Femur (tissue), 1 donor: ENCODE measurements around the gene GRAMD1A.
"Not testable (repeated sequence)": the region's sequence is repeated elsewhere in the genome, so short reads cannot be mapped to it uniquely, and the experiment has no call there.

Source experiments
- DNase-seq: peaks from one replicate; pipeline ENCODE4 v3.0.0-alpha.2; 2017

GRAMD1A gene

DNA sequence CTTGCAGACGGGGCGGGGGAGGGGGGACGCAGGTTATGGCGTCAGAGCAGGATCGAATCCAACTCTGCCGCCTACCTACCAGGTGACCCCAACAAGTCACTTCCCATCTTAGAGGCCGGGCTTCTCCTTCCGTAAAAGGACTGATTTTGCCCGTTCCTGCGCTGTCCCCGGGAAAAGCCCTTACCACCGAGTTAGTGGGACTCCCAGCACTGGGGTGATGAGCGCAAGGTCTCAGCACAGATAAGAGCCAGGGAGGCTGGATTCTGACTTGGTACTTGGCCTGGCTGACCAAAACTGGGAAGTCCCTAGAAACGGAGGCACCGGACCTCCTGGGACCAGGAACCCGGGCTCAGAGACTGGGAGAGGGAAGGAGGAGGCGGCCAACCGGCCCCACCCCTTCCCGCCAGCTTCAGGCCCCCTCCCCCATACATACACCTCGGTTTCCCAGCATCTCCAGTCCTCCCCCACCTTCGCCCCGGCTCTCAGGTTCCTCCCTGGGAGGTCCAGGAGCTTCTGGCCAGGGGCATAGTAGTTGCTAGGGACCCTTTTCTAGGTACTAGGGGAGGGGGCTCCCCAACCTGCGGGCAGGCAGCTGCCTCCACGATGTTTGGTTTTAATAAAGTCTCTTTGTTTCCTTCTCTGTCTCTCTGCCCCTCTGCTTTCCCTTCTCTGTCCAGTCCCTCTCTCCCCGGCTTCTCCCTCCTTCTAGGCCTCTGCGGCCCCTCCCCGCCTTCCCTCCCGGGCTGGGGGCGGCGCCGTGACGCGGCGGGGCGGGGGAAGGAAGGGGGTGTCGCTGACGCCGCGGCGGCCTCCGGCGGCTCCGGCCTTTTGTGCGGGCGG lies at the start of gene GRAMD1A:
Gene GRAMD1A, plus strand, starts transcription at position 826 of the 840 bp plus-strand sequence. CDS start 156 bp downstream, outside the sequence.
- peak; percentile 93 for DNase-seq

DNA sequence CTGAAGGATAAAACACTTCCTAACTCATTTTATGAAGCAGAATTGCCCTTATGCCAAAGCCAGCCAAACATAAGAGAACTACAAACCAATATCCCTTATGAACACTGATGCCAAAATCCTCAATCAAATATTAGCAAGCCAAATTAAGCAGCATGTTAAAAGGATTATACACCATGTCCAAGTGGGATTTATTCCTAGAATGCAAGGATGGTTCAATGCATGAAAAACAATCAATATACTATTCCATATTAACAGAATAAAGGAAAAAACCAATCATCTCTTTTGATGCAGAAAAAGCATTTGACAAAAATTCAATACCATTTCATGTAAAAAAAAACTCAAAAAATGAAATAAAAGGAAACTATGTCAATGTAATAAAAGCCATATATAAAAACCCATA lies 47.0 kb upstream of the GRAMD1A start:
- DNase-seq, result no peak

DNA sequence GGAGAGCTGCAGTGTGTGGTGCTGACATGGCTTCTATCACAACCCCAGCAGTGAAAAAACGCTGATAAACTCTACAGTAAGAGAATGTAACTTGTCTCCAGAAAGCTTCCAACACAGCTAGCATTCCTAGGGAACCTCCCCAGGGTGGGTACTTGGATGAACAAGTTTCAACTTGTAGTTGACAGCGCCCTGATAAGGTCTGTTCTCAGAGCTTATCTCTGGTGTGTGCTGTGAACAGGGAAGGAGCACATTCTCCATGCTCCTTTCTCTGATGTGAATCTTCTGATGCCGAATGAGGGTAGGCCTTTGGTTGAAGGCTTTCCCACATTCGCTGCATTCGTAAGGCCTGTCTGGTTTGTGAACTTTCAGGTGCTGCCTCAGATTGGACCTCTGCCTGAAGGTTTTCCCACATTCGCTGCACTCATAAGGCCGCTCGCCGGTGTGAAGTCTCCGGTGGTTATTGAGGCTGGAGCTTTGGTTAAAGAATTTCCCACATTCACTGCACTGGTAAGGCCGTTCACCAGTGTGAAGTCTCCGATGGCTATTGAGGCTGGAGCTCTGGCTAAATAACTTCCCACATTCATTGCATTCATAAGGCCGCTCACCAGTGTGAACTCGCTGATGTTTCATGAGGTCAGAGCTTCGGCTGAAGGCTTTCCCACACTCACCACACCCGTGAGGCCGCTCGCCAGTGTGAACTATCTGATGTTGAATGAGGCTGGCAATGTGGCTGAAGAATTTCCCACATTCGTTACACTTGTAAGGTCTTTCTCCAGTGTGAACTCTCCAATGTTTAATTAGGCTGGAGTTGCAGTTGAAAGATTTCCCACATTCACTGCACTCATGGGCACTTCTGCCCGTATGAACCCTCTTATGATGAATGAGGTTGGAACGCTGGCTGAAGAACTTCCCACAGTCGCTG lies 42.0 kb upstream of the GRAMD1A start:
- no peak for DNase-seq

DNA sequence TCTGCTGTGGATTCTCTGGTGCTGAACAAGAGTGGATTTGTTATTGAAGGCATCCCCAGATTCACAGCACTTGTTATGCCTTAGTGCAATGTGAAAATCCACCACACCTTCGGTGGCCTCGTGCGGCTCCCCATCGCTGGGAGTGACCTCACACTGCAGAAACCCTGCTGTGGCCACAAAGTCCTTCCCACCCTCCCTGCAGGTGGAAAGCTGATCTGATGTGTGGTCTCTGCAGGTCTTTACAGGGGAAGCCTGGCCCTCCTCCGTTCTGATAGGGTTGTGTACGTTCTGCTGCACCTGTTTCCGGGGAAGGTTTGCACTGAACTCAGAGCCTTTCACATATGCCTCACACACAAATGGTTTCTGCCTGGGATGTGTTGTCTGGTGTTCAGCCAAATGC lies 41.1 kb upstream of the GRAMD1A start:
- no peak for DNase-seq

DNA sequence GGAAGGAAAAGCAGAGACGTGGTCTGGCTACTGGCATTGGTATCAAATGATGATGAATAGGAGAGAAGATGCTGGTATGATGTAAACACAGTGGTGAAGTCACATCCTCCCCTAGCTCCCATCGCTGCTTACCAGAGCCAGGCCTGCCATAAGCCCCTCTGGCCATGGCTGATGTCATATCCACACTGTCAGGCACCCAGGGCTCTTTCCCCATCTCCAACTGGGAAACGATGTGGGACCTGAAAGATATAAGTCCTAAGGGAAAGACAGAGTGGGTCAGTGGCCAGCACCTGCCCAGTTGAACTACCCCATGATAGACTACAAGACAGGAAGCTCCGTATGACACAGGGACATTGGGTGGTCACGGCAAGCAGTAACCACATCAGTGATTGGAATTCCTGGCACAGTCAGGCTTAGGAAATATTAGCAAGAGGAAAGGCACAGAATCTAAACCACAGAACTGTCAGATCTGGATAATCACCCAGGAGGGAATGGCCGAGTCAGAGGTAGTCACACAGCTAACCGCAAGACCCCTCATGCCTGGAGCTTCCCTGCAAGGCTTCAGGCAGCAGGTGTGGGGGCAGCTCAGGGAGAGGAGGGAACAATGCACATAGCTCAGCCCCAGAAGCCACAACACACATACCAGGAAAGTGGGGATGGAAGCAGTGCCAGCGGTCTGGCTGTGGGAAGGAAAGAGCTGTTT lies 39.9 kb upstream of the GRAMD1A start:
- DNase-seq, result no peak

DNA sequence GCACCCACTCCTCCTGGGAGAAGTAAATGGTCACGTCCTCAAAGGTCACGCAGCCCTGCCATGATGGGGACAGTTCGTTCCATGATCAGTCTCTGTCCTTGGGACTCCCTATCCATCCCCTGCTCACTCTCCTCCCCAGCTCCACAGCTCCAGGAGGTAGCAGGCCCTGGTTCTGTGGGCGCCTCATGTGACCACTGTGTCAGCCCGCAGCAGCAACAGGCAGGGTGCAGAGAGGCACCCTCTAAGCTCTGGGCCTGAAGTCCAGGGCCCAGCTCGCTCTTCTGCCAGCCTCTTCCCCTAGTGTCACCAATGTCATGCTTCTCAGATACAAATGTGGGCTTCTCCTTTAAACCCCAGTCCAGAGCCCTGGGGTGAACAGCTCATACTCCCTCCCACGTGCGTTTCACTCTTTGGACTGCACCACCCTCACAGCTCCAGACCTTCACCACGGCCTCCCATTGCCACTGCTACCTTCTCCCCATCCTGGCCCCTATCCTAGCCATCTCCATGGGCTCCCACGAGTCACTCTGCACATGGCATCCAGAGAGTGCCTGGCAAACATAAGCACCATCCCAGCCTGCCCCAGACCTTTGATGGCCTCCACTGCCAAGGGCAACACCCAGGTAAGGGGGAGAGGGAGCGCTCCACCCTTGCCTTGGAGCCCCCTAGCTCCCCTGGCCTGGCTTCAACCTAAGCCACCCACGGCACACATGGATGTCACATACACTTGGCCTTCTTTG lies 39.0 kb upstream of the GRAMD1A start:
- DNase-seq, result no peak

DNA sequence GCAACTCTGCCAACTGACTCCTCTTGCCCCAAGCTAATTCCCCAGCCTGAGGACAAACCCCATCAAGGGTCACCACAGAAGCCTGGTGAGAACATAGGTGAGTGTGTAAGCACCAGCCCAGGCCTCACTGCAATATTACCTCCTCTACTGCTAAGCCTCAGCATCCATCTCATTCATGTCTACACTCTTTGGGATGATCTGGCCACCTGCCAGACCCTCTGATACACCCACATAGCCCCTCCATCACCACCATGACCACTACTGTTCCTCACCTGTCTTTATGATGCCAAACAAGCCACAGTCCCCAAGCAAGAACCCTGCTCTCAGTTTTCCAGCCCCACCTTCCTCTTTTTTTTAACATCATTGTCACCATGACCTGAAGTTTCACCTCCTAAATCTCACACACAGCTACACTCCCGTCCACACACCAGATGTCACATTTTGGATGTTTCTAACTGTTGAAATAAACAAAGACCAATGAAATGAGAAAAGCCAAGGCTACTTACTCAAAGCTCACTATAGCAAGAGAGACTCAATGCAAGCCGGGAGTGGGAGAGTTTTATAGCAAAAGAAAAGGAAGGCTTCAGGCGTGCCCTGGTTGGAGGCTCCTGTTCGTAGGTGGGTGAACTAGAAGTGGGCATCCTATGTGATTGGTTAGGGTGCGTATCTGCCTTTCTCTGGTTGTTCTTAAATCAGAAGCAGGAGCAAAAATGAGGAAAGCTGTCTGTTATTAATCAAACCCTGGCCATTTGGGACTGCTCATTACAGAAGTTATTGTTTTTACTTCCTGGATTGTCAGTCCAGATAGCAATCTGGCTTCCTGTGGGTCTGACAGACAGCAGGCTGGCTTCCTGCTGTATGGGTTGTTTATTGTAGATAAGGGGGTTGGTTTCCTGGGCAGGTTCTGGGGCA lies 38.1 kb upstream of the GRAMD1A start:
- DNase-seq, result no peak

DNA sequence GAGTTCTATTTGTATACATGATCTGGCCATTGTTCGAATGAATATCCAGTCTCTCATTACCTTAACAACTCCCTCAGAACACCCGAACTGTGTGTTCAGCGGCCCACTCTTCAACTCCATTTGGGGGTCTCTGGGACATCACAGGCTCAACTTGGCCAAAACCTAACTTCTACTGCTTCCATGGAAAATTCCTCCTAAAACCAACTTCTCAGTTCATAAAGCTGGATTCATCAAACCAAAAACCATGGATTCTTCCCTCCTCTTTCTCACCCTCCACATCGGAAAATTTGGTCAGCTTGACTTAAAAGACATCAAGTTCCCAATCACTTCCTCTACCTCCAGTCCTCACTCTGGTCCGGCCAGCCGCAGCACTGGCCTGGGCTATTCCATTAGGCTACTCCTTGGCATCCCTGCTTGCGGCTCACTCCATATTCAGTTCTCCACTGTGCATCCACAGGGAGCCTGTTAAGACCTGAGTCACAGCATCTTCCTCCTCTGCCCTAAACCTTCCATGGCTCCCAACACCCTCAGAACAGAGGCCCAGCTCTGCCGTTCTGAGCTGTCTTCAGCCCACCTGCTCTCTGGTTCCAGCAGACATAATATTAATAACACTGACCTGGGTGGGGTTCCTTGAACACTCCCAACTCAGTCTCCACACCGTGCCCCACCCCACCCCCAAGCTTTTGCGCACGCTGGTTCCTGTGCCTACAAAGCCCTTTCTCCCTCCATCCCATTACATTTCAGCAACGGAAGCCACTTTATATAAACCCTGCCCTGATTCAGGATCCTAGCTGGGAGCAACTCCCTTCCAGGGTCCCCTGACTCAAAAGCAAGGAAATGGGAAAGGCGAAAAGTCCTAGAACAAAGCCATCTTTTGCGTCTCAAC lies 37.2 kb upstream of the GRAMD1A start:
- no peak for DNase-seq

DNA sequence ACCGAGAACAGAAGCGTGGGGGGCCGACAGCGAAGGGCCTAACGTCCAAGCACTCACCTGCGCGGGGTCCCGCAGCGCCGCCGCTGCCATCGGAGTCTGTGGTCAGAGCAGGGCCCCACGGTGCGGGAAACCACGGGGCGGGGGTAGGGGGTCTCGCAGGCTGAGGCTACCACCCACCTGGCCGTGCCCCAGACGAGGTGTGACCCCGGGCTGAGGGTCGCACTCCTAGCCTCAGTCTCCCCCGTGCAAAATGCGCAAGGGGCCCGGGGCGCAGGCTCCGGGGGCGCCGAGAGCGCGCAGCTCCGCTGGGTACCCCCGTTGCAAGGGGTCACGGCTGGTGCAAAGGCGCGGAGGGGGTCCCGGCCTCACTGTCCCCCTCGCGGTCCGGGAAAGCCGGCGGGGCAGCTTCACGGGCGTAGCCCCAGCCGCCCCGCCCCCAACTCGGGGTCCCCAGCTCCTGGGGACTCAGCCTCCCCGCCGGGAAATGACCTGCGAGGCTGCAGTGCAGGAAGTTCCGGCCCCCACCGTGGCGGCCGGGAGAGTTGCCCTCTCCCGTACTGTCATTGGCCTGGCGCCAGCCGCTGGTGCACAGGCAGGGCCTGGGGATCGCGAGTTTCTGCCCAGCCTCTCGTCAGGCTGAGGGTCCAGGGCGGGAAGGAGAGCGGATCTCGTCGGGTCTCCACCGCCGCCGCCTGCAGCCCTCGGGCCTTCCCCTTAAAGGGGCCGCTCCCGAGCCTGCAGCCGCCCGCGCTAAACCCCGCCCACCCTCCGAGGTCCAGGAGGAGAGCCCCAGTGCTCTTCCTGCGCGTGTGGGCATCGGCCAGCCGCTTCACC lies 36.3 kb upstream of the GRAMD1A start, which contains the start of gene ZNF792:
Gene ZNF792, minus strand, starts transcription at position 657 of the 834 bp plus-strand sequence. Its CDS starts 567 bp downstream, at position 90.
- DNase-seq, result peak; percentile 71

DNA sequence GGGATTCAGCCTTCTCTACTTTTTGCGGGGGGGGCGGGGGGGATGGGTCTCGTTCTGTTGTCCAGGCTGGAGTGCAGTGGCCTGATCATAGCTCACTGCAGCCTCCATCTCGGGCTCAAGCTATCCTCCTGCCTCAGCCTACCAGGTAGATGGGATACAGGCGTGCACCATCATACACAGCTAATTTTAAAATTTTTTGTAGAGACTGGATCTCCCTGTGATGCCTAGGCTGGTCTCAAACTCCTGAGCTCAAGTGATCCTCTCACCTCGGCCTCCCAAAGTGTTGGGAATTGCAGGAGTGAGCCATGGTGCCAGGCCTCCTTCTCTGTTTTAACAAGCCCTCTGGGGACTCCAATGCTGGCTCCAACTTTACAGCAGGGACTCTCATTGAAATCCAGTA lies 35.5 kb upstream of the GRAMD1A start:
- no peak for DNase-seq

DNA sequence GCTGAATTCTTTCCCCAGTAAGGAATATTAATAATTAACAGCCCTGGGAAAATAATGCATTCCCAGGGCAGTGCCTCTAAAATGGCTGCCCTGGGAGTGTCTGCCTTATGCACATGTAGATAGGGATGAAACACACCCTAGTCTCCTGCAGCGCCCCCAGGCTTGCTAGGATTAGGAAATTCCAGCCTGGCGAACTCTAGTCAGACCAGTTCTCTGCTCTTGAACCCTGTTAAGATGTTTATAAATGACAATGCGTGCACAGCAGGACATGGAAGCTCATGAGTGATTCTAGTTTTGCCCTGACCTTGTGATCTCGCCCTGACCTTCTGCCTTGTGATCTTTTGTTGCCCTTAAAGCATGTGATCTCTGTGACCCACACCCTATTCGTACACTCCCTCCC lies 34.6 kb upstream of the GRAMD1A start:
- not testable (repeated sequence) for DNase-seq

DNA sequence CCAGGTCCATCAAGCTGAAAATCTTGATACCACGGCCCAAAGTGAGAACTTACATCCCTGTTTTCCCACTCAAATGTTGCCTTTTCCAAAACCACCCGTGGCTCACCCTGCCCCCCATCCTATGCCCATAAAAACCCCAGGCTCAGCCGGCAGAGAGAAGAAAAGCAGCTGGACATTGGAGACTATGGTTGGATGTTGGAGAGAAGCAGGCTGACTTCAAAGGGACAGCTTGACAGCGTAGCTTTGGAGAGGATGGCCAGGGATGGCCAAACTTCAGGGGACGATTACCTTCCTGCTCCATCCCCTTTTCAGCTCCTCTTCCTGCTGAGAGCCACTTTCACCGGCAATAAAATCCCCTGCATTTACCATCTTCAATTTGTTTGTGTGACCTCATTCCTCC lies 32.6 kb upstream of the GRAMD1A start:
- no peak for DNase-seq

DNA sequence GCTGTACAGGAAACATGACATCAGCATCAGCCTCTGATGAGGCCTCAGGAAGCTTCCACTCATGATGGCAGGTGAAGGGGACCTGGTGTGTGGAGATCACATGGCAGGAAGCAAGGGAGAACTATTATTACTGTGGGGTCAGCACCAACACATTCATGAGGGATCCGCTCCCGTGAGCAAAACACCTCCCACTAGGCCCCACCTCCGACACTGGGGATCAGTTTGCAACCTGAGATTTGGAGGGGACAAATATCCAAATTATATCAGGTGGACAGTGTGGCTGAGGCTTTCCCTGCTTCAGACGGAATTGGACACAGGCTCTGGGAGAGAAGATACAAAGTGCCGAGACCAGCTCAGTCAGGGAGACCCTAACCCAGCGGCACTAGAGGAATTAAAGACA lies 30.4 kb upstream of the GRAMD1A start:
- no peak for DNase-seq

DNA sequence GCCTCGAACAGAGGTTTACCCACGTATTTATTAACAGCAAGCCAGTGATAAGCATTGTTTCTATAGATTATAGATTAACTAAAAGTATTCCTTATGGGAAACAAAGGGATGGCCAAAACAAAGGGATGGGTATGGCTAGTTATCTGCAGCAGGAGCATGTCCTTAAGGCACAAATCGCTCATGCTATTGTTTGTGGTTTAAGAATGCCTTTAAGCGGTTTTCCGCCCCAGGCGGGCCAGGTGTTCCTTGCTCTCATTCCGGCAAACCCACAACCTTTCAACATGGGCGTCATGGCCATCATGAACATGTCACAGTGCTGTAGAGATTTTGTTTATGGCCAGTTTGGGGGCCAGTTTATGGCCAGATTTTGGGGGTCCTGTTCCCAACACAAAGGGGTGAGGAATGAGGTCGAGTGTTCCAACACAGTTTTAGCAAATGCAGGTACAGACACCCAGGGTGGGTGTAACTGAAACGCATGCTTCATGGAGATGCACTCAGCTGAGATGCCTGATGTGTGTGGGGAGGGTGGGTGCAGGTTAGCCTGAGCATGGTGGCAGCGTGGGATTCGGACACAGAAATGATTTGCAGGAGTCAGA lies 29.8 kb upstream of the GRAMD1A start:
- DNase-seq, result not testable (repeated sequence)

DNA sequence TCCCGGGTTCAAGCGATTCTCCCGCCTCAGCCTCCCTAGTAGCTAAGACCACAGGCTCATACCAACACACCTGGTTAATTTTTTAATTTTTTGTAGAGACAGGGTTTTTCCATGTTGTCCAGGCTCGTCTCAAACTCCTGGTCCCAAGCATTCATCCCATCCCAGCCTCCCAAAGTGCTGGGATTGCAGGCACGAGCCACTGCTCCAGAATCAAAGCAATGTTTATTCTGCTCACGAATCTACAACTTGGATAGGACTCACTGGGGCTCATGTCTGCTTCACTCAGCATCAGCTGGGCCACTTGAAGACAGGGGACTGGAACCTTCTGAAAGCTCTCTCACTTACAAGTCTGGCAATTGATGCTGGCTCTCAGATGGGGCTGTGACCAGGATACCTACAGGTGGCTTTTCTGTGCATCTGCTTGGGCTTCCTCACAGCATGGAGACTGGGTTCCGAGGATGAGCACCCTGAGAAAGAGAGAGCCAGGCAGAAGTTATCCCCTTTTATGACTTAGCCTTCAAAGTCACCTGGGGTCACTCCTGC lies 27.9 kb upstream of the GRAMD1A start:
- no peak for DNase-seq

DNA sequence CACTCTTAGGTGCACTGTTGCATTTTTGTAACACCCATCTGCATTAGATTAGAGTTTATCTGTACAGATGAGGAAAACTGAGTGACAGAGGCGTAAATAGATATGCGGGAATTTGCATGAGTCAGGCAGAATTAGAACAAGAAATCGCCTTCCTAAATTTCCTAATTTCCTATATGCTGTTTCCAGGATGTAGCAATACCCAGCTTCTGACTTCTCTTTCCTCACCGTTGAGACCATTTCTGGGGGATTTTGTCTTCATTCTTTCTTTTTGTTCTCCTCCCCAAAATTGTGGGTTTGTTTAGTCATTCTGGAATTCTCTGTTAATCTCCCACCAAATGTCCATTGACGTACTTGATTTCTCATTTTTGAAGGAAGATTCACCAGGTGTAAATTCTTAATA lies 25.5 kb upstream of the GRAMD1A start:
- DNase-seq, result no peak

DNA sequence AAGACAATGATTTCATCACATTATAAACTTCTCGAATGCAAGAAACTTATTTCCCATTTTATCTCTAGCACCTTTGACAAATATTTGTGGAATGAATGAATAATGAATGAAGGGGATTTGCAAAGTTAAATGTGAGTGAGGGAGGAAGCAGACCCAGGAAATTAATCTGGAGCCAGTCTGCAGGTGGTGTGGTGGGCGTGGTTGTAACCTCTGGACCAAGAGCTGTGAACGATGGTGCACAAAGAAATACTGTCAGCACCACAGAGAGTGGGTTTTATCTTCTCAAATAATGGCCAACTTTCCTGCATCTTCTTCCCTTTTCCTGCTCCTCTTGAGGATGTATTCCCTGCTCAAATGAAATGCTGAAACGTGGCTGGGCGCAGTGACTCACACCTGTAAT lies 25.1 kb upstream of the GRAMD1A start:
- DNase-seq, result no peak

DNA sequence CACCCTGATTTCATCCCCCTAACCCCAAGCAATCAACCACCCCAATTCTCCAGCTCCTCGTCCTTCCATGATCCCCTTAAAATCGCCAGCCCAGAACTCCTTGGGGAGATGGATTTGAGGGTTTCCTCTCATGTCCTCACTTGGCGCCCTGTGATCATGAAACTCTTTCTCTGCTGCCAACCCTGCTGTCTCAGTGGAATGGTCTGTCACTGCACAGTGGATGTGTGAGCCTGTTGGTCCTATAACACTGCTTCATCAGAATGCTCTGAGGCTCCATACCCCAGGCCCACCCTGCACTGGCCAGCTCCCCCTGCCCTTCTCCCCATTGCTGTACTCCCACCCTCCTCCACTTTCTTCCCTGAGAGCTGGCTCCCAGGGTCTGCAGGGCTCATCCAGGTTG lies 23.5 kb upstream of the GRAMD1A start:
- no peak for DNase-seq
